Stimulated activated CD8-positive, alpha-beta memory T cell treated with anti-CD3 and anti-CD28 coated beads, Interleukin-7, amount 100 ng/mL, for 48 hours (primary cell): ENCODE measurements around the gene GRIK5.
"Not testable (repeated sequence)": the region's sequence is repeated elsewhere in the genome, so short reads cannot be mapped to it uniquely, and the experiment has no call there.

Source experiments
- DNase-seq, 2 donors: peaks; one replicate each; pipeline ENCODE4 v3.0.0-alpha.2; 2020; ENCODE audit warnings: low read depth in 1 of 2; ENCODE audit errors: extremely low read depth in 1 of 2

GRIK5 gene

GRCh38 chr19:41994521-41994971 is 75.5 kb downstream of the GRIK5 start:
- no peak for DNase-seq

DNA sequence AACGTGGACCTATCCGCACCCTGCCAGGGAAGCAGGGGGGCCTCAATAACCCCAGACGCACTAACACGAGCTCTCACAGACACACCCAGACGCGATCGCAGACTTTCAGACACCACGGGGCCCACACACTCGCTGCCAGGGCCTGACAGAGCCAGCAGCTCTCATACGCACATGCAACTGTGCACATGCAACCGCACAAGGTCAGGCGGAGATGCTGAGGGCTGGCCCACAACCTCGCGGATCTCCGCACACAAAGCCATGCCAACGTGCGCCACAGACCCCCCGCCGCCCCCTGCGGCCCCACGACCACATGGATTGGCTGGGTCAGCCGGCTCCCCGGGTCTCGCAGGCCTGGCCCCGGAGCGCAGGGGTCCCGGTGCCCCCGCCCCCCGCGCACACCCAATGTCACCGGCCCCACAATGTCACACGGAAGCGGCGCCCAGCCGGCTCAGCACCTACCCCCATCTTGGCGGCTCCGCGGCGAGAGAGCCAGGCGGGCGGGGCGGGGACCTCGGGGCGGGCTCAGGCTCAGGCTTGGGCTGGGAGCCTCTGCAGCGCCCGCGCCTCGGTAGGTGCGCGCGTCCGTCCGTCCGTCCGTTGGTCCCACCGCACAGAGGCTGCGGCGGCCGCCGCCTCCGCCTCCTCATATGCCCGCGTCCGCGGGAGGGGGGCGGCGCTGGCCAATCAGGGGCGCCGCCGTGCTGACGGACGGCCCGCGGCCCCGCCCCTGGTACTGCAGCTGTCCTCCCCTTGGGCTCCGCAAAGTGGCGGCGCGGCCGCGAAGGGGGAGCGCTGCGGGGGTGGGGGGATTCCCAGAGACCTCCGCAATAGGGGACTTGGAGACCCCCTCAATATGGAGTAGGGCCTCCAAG is 76.2 kb downstream of the GRIK5 start, which contains the start of gene ATP1A3:
ATP1A3 (minus strand) TSS at position 619 of the 872 bp plus-strand sequence; CDS start at position 465, 154 bp downstream.
- DNase-seq, result peak; percentile 37 to 49

- not testable (repeated sequence) for DNase-seq
These were observed 78.0 kb downstream of the GRIK5 start for GRCh38 chr19:41991925-41992569.

- no peak for DNase-seq
These were observed 79.0 kb downstream of the GRIK5 start for GRCh38 chr19:41991025-41991424.

GRCh38 chr19:41990615-41991014 is 79.4 kb downstream of the GRIK5 start:
- DNase-seq, result no peak

GRCh38 chr19:41990028-41990427 is 80.0 kb downstream of the GRIK5 start:
- DNase-seq, result no peak

- DNase-seq, result no peak
These were observed 81.1 kb downstream of the GRIK5 start for GRCh38 chr19:41988947-41989346.

DNA sequence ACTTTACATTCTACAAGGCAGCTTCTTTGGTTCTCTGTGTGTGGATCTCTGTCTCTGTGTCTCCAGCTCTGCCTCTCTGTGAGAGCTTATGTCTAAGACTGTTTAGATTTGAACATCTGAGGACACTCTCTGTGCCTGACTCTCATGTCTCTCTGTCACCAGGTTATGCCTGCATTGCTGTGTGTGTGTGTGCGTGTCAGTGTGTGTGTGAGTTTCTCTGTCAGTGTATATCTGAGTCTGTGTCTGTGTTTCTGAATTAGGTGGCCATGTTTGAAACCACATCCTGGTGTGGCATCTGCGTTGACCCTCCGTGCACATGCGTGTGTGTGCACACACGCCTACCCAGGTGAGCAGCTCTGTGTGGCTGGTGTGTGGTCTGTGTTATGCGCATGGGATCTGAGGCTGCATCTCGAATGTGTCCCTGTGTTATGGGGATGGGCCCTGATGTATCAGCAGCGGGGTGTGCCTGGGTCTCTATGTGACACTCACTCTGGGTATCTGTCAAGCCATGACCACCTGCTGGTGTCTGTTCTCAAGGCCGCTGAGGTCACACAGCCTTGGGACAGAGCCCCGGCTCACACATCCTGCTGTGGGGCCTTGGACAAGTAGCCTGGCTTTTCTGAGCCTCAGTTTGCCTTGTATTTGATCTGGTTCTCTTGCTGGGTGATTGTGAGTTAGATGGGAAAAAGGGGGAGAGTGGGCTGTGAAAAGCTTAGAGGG is 82.7 kb downstream of the GRIK5 start:
- no peak for DNase-seq

DNA sequence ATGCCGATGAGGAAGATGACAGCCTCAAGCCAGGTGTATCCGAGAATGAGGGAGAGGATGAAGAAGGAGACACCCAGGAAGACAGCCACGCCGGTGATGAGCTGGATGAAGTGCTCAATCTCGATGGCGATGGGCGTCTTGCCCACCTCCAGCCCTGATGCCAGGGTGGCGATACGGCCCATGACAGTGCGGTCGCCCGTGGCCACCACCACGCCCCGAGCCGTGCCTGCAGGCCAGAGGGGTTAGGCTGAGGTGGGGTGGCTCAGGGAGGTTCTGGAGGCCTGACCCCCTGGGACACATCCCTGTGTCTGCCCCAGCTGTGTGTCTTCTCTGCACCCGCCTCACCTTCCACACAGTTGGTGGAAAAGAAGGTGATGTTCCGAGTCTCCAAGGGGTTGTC is 85.0 kb downstream of the GRIK5 start:
- DNase-seq, result no peak

GRCh38 chr19:41981724-41982123 is 88.3 kb downstream of the GRIK5 start:
- no peak for DNase-seq

DNA sequence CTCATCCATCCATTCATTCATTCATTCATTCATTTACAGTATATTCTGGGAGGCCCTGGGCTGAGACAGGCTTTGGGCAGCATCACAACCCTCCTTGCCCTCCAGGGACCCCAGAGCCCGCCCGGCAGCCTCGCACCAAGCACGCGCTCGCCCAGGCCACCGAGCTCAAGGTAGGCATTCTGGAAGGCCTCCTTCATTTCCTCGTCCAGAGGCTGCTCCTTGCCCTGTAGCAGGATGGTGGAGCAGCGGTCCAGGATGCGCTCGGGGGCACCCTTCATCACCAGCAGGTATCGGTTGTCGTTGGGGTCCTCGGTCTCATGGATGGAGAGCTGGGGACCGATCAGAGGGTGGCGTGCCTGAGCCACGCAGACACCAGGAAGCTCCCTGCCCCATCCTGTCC is 91.5 kb downstream of the GRIK5 start:
- DNase-seq, result no peak

- no peak for DNase-seq
These were observed 92.1 kb downstream of the GRIK5 start for GRCh38 chr19:41977916-41978315.

DNA sequence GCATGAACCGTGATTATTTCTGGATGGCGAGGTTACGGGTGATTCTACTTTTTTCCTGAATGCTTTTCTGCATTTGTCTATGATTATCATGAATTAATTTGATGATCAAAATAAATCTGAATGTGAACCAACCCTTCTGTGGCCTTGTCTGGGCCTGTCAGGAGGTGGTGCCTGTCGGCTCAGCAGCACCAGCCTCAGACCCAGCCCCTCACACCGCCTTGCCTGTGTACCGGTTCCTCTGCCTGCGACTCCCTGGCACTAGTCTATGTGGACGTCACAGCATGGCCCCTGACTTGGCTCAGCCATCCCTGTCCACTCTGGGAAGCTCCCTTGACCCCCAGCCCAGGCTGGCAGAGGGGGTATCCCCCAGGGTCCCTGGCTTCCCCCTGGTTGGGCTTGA is 95.4 kb downstream of the GRIK5 start:
- no peak for DNase-seq

GRCh38 chr19:41971363-41971762 is 98.6 kb downstream of the GRIK5 start:
- DNase-seq, result no peak

- no peak for DNase-seq
These were observed 100.1 kb downstream of the GRIK5 start for GRCh38 chr19:41969772-41970458.

- DNase-seq, result no peak
These were observed 101.0 kb downstream of the GRIK5 start for GRCh38 chr19:41968751-41969595.

GRCh38 chr19:41967054-41967783 is 102.8 kb downstream of the GRIK5 start:
- no peak for DNase-seq

DNA sequence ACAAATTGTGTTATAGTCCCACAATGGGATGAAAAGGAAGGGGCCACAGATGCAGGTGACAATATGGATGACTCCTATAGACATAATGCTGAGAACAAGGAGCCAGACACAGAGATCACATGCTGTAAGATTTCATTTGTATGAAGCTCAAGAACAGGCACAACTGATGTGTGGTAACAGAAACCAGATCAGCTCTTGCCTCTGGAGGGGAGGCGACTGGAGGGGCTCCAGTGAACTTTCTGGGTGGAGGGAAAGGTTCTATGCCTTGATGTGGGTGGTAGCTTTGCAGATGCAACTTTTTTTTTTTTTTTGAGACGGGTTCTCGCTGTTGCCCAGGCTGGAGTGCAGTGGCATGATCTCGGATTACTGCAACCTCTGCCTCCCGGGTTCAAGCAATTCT is 104.9 kb downstream of the GRIK5 start:
- no peak for DNase-seq

- DNase-seq, result no peak
These were observed 109.0 kb downstream of the GRIK5 start for GRCh38 chr19:41960973-41961372.
